Daoy (cell line): ENCODE measurements around the gene STAT5A. TPM values are rescaled to one million over a fixed set of nuclear protein-coding genes. Genes with fewer than 3 reads are reported as not detected.
"Not testable (repeated sequence)": the region's sequence is repeated elsewhere in the genome, so short reads cannot be mapped to it uniquely, and the experiment has no call there.

Experiments
- DNase-seq: peaks from one replicate; pipeline ENCODE4 v3.0.0-alpha.2; 2015; ENCODE audit warnings: low read depth
- total RNA-seq: library from RNA; depleted of rRNA; stranded (reverse); fragments of >200 nt; shearing (Covaris generic); gene quantifications from 2 replicates; pipeline ENCODE4 v1.2.3, GENCODE V29; 2014

The STAT5A gene
- total RNA-seq, 1 experiment from 2014 or later = 18.7 TPM

DNA sequence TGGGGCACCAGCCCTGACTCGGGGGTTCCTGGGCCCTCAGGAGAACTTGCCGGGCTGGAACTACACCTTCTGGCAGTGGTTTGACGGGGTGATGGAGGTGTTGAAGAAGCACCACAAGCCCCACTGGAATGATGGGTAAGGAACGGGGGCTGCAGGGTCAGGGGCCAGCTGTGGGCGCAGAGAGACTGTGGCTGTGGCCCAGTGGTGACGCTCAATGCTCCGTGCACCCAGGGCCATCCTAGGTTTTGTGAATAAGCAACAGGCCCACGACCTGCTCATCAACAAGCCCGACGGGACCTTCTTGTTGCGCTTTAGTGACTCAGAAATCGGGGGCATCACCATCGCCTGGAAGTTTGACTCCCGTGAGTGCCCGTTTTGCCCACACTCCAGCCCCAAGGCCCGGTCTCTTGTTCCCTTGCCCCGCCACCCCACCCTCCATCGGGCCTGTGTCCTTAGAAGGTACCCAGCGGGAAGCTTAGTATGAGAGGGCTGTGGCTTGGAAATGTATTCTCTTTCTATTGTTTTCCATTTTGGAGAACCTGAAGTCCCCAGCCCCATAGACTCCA, 19.1 kb downstream of the STAT5A start:
- DNase-seq = no peak

DNA sequence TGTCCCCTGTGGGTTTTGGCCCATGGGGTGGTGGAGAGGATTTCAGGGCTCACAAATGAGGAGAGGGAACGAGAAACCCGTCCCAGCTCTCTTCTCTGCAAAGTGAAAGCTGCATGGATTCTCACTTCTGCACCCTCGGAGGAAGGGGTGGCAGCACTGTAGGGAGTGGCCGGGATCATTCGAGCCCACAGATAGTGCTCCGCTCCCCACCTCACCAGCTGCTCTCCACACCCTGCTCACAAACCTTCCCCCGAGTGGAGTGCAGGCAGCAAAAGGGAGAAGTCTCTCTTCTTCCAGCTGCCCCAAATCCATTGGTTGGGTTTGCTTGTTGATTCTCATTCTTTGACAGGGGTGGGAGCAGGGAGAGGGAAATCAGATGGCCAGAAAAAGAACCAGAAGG, 20.1 kb downstream of the STAT5A start:
- DNase-seq = no peak

DNA sequence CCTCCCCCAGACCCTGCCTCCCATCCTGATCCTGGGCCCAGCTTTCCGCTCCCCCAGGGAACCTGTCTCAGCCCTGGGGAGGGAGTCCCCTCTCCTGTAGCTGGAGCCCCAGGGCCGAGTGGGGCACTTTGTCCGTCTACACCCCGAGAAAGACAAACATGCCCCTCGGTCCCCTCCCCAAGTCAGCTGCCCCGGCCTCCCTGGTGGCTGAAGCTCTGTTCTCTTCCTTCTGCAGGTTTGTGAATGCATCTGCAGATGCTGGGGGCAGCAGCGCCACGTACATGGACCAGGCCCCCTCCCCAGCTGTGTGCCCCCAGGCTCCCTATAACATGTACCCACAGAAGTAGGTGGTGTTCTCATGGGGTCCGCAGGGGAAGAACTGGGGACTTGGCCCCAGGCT, 20.8 kb downstream of the STAT5A start:
- no peak for DNase-seq

DNA sequence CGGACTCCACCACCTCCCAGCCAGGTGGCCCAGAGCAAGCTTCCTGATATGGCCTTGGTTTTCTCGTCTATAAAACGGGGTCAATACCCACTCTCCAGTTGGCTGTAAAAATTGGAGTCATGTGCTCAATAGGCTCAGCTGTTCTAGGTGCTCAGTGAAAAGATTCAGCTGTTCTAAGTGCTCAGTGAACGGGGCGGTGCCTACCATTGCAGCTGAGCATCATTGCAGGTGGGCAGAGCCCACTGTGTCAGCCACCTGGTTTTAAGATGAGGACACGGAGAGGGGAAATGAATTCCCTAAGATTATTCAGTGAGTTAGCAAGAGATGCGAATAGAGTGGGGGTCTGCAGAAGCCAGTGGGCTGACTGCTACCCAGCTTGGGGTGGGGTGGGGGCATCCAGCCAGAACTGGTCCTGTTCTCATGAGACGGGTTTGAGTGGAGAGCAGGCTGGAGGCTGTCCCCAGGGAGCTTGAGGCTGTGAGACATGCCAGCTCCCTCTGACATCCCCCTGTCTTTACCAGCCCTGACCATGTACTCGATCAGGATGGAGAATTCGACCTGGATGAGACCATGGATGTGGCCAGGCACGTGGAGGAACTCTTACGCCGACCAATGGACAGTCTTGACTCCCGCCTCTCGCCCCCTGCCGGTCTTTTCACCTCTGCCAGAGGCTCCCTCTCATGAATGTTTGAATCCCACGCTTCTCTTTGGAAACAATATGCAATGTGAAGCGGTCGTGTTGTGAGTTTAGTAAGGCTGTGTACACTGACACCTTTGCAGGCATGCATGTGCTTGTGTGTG, 21.9 kb downstream of the STAT5A start:
- DNase-seq = no peak

DNA sequence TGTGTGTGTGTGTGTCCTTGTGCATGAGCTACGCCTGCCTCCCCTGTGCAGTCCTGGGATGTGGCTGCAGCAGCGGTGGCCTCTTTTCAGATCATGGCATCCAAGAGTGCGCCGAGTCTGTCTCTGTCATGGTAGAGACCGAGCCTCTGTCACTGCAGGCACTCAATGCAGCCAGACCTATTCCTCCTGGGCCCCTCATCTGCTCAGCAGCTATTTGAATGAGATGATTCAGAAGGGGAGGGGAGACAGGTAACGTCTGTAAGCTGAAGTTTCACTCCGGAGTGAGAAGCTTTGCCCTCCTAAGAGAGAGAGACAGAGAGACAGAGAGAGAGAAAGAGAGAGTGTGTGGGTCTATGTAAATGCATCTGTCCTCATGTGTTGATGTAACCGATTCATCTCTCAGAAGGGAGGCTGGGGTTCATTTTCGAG, 22.5 kb downstream of the STAT5A start:
- no peak for DNase-seq

DNA sequence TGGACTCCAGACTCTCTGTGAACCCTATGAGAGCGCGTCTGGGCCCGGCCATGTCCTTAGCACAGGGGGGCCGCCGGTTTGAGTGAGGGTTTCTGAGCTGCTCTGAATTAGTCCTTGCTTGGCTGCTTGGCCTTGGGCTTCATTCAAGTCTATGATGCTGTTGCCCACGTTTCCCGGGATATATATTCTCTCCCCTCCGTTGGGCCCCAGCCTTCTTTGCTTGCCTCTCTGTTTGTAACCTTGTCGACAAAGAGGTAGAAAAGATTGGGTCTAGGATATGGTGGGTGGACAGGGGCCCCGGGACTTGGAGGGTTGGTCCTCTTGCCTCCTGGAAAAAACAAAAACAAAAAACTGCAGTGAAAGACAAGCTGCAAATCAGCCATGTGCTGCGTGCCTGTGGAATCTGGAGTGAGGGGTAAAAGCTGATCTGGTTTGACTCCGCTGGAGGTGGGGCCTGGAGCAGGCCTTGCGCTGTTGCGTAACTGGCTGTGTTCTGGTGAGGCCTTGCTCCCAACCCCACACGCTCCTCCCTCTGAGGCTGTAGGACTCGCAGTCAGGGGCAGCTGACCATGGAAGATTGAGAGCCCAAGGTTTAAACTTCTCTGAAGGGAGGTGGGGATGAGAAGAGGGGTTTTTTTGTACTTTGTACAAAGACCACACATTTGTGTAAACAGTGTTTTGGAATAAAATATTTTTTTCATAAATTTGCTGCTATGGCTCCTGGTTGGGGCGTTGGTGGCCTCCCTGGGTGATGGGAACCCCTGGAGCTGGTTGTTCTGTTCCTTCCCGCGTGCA, 23.1 kb downstream of the STAT5A start:
- no peak for DNase-seq

DNA sequence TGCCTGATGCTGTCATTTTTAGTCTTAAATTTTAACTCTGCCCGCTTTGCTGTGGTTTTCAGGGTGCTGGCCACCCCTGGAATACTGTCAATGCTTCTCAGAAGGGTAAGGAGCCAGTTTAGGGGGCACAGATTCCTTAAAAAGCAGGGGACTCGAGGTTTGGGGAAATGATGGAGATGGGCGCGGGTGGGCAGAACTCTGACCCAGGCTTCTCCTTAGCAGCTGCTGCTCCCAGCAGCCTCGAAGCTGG, 23.7 kb downstream of the STAT5A start:
- no peak for DNase-seq

DNA sequence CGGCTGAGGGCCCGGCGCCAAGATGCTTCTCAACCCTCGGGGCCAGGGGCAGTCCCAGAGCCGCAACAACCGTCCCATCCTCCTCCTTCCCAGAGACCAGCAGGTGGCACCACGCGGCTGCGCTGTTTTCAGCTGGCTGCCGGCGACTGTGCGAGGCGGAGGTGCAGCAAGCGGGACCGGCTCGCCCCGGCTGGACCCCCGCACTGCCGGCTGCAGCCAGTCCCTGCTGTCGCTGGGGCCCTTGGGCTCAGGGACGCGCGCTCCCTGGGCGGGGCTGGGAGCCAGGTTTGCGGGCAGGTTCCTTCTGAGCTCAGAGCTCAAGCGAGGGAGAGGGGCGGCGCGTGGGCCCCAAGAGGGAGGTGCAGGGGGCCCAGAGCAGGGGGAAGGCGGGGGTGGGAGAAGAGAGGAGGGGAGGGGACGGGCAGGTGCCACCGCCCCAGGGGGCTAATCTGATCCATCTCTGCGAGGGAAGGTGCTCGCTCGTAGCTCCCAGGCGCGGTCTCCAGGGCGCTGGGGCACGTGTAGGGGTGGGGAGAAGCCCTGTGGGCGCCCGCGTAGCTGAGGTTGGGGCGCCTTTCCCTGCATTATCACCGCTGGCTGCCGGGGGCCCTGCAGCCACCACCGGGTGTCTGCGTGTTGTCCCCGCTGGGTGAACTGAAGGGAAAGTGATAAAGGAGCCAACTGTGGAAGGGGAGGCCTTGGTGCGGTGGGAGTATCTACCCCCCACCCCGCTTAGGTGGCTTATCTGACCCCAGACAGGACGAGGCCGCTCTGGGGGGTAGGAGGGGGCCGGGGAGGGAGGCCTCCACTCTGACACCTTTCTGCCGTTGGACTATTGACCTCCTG, 24.2 kb downstream of the STAT5A start:
- DNase-seq = peak; percentile 82

DNA sequence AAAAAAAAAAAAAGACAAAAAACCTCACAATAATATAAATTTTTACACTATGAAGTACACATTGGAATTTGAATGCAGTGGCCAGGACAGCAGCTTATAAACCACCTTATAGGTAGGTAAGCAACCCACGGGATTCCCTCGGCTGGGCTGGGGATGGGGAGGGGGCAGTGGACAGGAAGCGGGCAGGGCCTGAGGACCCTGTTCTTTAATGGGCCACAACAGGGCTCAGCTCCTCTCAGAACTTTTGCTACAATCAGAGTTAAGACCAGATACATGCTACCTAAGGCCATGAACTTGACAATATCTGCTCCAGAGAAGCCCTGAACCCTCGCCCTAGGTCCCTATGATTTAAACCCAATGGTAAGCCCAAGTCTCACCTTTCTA, 25.1 kb downstream of the STAT5A start:
- DNase-seq = no peak

DNA sequence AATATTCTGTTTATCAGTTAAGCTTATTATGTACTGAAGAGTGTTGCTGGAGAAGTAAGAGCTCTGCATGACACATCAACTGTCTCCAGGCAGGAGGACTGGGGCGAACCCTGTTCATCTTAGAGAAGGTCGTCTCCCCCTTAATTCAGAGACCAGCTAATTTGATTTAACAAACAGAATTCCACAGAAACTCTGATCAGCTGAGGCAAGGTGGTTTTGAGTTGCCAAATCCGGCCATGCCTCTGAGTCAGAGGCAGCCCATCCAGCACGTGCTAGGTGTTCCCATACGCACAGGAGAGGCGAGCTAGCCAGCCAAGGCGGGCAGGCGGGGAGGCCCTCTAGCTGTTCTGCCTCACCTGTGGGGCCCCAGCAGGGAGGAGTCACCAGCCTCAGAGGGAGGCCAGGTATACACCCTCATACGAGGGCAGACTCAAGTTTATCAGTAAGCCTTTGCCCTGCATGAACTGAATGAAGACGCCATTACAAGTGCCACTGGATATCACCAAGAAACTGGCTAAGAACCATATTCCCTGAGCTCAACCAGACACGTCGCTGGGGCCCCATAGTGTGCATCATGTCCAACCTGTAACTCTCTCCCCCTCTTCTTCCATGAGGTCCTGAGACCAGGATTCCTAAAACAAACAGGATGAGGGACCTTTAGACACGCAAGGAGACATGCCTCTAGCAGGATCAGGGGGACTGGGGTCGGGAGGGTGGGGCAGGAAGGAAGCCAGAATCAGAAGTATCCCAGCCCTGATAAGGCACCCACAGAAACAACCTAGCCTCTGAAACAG, 25.7 kb downstream of the STAT5A start:
- no peak for DNase-seq

DNA sequence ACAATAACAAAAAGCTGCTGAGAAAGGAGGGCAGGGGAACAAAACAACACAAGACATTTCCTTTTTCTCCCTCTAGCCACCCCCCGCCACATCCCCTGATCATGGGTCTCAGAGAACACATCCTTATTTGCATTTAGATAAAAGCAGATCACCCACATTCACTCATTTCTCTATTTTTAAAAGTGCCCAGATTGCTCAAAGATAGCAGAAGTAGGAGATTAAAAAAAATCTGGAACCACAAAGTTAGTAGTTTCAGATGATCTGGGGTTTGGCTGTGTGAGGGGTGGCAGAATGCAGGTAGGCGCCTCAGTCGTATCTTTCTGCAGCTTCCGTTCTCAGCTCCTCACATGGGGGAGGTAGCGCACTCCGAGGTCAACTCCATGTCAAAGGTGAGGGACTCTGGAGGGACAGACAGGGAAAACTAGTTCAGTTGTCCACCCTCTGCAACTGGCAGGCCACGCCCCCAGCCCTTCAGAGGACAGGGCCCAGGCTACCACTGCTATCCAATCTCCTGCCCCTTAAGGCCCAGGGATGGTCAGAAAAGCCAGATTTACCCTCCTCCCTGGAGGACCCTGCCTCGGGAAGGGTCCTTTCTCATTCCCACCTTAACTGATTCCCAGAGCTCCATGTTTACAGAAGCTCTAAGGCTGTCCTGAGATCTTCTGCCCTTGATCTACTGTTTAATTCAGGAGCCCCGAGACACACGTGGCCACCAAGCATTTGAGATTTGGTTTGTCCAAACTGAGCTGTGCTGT, 27.3 kb downstream of the STAT5A start:
- no peak for DNase-seq

DNA sequence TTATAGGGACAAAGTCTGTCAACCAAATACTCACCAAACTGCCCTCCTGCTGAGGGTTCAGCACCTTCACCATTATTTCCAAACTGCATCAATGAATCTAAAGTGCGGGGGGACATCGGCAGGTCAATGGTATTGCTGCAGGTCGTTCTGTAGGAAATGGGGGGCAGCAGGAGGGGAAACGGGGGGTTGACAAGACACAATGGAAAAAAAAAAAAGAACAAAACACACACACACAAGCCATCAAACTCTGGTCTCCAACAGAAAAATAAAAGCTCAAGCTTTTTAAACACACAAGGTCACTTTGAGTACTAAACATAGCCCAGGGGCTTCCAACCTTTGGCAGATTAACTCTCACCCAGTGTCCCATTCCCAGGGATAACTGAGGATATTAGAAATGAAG, 28.5 kb downstream of the STAT5A start:
- DNase-seq = no peak

DNA sequence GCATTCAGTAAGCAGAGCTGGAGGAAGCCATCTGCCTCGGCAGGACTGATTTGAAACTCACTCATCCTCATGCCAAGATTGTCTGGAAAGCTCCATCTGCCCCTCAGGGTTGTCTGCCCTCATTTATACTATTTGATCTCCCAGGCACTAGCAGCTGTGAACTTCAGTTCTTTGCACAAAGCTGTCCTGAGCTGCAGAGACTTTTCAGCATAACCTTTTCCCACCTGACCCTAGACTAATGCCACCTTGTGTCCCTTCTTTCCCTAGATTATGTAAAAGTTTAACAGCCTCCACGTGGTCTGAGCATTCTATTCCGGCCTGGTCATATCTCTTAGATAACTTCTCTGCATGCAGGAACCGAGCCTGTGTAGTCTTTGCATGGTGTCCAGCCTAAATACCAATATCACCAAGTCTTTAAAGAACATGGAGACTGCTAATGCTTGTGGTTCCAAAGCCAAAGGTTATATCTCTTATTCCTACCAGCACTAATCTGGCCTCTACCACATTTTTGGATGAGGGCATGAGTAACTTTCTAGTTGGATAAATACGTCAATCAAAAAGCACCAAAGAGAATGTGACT, 29.1 kb downstream of the STAT5A start:
- no peak for DNase-seq

DNA sequence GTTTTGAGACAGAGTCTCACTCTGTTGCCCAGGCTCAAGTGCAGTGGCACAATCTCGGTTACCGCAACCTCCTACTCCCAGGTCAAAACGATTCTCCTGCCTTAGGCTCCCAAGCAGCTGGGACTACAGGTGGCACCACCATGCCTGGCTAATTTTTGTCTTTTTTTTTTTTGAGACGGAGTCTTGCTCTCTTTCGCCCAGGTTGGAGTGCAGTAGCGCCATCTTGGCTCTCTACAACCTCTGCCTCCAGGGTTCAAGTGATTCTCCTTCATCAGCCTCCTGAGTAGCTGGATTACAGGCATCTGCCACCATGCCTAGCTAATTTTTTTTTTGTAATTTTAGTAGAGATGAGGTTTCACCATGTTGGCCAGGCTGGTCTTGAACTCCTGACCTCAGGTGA, 29.7 kb downstream of the STAT5A start:
- not testable (repeated sequence) for DNase-seq

DNA sequence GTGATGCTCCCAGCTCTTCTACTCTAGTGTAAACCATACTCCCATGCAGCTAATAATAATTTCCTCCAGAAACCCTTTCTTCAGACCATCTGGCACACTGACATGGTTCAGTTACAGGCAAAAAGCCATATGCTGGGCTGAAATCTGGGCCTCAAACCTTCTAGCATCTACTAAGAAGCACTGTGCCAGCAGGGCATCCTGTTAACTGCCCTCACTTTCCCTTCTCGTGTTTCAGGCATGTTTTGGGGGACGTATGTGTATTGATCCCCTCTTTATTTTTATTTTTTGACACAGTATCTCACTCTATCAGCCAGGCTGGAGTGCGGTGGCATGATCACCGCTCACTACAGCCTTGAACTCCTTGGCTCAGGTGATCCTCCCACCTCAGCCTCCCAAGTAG, 33.3 kb downstream of the STAT5A start:
- DNase-seq = no peak

DNA sequence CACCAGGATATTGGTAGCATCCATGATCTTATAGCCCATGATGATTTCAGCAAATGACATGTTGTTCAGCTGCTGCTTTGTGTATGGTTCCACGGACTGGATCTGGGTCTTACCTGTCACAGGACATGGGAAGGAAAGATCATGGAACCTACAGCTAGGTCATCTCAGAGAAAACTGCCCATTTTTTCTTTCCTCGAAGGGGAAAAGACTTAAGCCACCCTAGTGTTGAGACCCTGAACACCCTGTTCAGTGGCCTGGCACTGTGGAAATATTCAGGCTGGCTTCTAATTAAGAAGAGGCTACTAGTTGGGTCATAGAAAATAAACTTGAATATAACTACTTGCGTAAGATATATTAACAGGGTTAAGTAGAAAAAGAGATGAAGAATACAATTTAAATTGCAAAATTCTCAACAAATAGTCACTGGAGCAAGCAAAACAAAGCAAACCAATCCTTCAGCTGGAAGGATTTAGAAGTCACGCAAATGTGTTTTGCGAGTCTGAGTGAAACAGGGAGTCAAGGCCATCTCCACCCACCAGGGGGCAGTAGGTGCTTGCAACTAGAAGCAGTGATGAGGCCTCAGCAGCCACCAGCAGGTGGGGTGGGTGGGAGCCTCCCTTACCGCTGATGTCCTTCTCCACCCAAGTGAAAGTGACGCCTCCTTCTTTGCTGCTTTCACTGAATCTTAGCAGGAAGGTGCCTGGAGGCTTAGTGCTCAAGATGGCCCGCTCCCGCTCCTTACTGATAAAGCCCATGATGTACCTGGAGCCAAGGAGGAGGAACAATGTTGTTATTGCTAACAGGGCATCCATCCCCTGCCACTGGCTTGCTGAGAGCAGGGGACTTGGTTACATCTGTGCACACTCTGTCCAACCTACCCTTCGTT, 34.3 kb downstream of the STAT5A start:
- DNase-seq = peak; percentile 89

DNA sequence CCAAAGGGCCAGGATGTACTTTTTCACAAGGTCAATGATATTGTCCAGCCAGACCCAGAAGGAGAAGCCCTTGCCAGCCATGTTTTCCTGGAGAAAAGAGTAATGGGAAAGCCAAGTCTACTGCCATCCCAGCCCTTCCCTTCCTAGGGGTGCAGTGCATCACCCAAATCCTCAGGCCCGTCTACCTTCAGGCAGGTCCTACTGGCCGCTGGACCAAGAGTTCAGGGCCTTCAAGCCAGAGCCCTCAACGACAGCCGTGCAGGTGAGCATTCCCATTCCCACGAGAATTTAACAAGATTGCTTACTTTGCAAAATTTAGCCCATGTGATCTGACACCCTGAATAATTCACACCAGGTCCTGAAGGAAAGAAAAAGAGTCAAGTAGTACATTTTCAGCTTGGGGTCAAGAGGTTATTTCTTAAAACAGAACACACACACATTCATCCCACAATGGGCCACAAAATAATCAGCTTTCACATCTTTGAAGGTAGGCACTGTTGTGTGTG, 35.0 kb downstream of the STAT5A start:
- no peak for DNase-seq

DNA sequence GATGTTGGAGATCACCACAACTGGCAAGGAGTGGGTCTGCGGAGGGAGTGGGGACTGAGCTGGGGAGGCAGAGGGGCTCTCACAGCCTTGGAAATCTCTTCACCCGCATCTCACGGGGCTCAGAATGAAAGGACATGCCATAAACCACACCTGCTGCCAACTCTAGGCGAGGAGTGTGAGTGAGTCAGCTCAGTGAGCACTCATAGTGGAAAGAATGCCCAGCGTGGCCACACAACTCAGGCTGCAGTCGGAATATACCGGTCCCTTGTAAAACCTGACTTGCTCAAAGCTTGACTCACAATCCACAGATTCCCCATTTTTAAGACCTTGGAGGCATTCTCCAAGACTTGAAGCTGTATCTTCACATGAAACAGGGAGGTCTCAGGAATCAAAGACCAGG, 36.7 kb downstream of the STAT5A start:
- DNase-seq = peak; percentile 89
